Stimulated activated naive CD8-positive, alpha-beta T cell treated with anti-CD3 and anti-CD28 coated beads, Interleukin-15, amount 100 ng/mL, for 72 hours (primary cell): ENCODE results near the gene APEH.

Experiments used
- ATAC-seq: fragments of 150-1000 bp; cut with Tn5 transposase; 2 replicates; pipeline ENCODE4 v1.10.0; 2021; ENCODE audit warnings: mild to moderate bottlenecking, moderate library complexity
- DNase-seq, 2 donors: peaks; one replicate each; pipeline ENCODE4 v3.0.0; 2021 to 2022
- H3K27ac Mint-ChIP-seq, 2 donors: one replicate each; pipeline ENCODE4 v1.8.0; 2022; ENCODE audit warnings: mild to moderate bottlenecking in 2 of 2, mixed read lengths in 2 of 2, moderate library complexity in 2 of 2
- H3K27me3 Mint-ChIP-seq: one replicate; pipeline ENCODE4 v1.8.0; 2022; ENCODE audit warnings: mixed read lengths
- H3K4me1 Mint-ChIP-seq: one replicate; pipeline ENCODE4 v1.8.0; 2022; ENCODE audit warnings: mild to moderate bottlenecking, mixed read lengths
- H3K4me3 Mint-ChIP-seq, 2 donors: one replicate each; pipeline ENCODE4 v1.8.0; 2022; ENCODE audit warnings: mild to moderate bottlenecking in 2 of 2, mixed read lengths in 2 of 2, moderate library complexity in 1 of 2
- H3K9me3 Mint-ChIP-seq, 2 donors: one replicate each; pipeline ENCODE4 v1.8.0; 2022; ENCODE audit warnings: mixed read lengths in 2 of 2

APEH gene

GRCh38 chr3:49642708-49643145 lies 31.4 kb upstream of the APEH start:
- Mint-ChIP-seq H3K4me3 (no peak overlapping the region), H3K27ac (no peak overlapping the region), H3K4me1 (no peaks in the 10 kb centered on the region), H3K27me3 (no peaks in the 10 kb centered on the region), H3K9me3 (no peaks in the 10 kb centered on the region)
- ATAC-seq: no peak
- DNase-seq: no peak

GRCh38 chr3:49644684-49645083 lies 29.5 kb upstream of the APEH start:
- no peak for DNase-seq
- no peaks in the 10 kb centered on the region for H3K27me3 Mint-ChIP-seq
- H3K4me1 Mint-ChIP-seq: no peaks in the 10 kb centered on the region
- H3K9me3 Mint-ChIP-seq: no peaks in the 10 kb centered on the region
- no peak overlapping the region for H3K4me3 Mint-ChIP-seq
- H3K27ac Mint-ChIP-seq: no peak overlapping the region
- no peak for ATAC-seq

- H3K4me1 Mint-ChIP-seq: peaks cover 5% of the 10 kb centered on the region
- DNase-seq (no peak), ATAC-seq (no peak)
- H3K27ac Mint-ChIP-seq: no peak overlapping the region
- H3K4me3 Mint-ChIP-seq: no peak overlapping the region
- H3K27me3 Mint-ChIP-seq: no peaks in the 10 kb centered on the region
- H3K9me3 Mint-ChIP-seq: no peaks in the 10 kb centered on the region
These were observed 27.9 kb upstream of the APEH start for GRCh38 chr3:49646236-49646635.

GRCh38 chr3:49647741-49648140 lies 26.4 kb upstream of the APEH start:
- DNase-seq: no peak
- Mint-ChIP-seq H3K9me3 (no peaks in the 10 kb centered on the region), H3K27me3 (no peaks in the 10 kb centered on the region), H3K4me3 (no peak overlapping the region), H3K27ac (no peak overlapping the region), H3K4me1 (peaks cover 5% of the 10 kb centered on the region)
- ATAC-seq: no peak

- Mint-ChIP-seq H3K9me3 (no peaks in the 10 kb centered on the region), H3K4me3 (no peak overlapping the region), H3K27ac (no peak overlapping the region), H3K27me3 (no peaks in the 10 kb centered on the region), H3K4me1 (peaks cover 5% of the 10 kb centered on the region)
- DNase-seq (no peak), ATAC-seq (no peak)
These were observed 25.7 kb upstream of the APEH start for GRCh38 chr3:49648354-49649019.

GRCh38 chr3:49649576-49649975 lies 24.6 kb upstream of the APEH start:
- Mint-ChIP-seq H3K27me3 (no peaks in the 10 kb centered on the region), H3K4me3 (no peak overlapping the region), H3K27ac (peak overlapping the region in 1 of 2 donors; percentile 66), H3K9me3 (no peaks in the 10 kb centered on the region), H3K4me1 (peaks cover 7% of the 10 kb centered on the region)
- ATAC-seq (no peak), DNase-seq (no peak)

GRCh38 chr3:49650177-49650576 lies 24.0 kb upstream of the APEH start:
- H3K9me3 Mint-ChIP-seq: no peaks in the 10 kb centered on the region
- peaks cover 13% of the 10 kb centered on the region for H3K4me1 Mint-ChIP-seq
- ATAC-seq: no peak
- no peak overlapping the region for H3K4me3 Mint-ChIP-seq
- DNase-seq: no peak
- H3K27me3 Mint-ChIP-seq: no peaks in the 10 kb centered on the region
- H3K27ac Mint-ChIP-seq: peak overlapping the region in 1 of 2 donors; percentile 59

GRCh38 chr3:49650637-49651036 lies 23.5 kb upstream of the APEH start:
- no peak for DNase-seq
- H3K4me1 Mint-ChIP-seq: peaks cover 13% of the 10 kb centered on the region
- no peak for ATAC-seq
- peak overlapping the region in 1 of 2 donors; percentile 59 for H3K27ac Mint-ChIP-seq
- H3K27me3 Mint-ChIP-seq: no peaks in the 10 kb centered on the region
- no peaks in the 10 kb centered on the region for H3K9me3 Mint-ChIP-seq
- no peak overlapping the region for H3K4me3 Mint-ChIP-seq

GRCh38 chr3:49652218-49652902 lies 21.8 kb upstream of the APEH start:
- Mint-ChIP-seq H3K27me3 (peaks cover 8% of the 10 kb centered on the region), H3K4me3 (no peak overlapping the region), H3K9me3 (no peaks in the 10 kb centered on the region), H3K27ac (no peak overlapping the region), H3K4me1 (peaks cover 13% of the 10 kb centered on the region)
- no peak for ATAC-seq
- no peak for DNase-seq

GRCh38 chr3:49652903-49653415 lies 21.2 kb upstream of the APEH start:
- Mint-ChIP-seq H3K4me3 (no peak overlapping the region), H3K27ac (no peak overlapping the region)

GRCh38 chr3:49653621-49654020 lies 20.5 kb upstream of the APEH start:
- no peak for ATAC-seq
- Mint-ChIP-seq H3K4me1 (peaks cover 13% of the 10 kb centered on the region), H3K27ac (peak overlapping the region in 1 of 2 donors; percentile 36), H3K9me3 (no peaks in the 10 kb centered on the region), H3K27me3 (peaks cover 8% of the 10 kb centered on the region), H3K4me3 (no peak overlapping the region)
- DNase-seq: no peak

More at GRCh38 chr3:49652903-49653415, 21.2 kb upstream of the APEH start:
- DNase-seq (no peak), ATAC-seq (no peak)
- Mint-ChIP-seq H3K4me1 (peaks cover 13% of the 10 kb centered on the region), H3K27me3 (peaks cover 8% of the 10 kb centered on the region), H3K9me3 (no peaks in the 10 kb centered on the region)

- DNase-seq (no peak), ATAC-seq (no peak)
- Mint-ChIP-seq H3K9me3 (no peaks in the 10 kb centered on the region), H3K4me1 (peaks cover 13% of the 10 kb centered on the region), H3K27ac (no peak overlapping the region), H3K27me3 (peaks cover 8% of the 10 kb centered on the region), H3K4me3 (no peak overlapping the region)
These were observed 19.9 kb upstream of the APEH start for GRCh38 chr3:49654176-49654825.

- Mint-ChIP-seq H3K4me3 (no peak overlapping the region), H3K27me3 (peaks cover 8% of the 10 kb centered on the region), H3K27ac (no peak overlapping the region), H3K9me3 (no peaks in the 10 kb centered on the region), H3K4me1 (peaks cover 13% of the 10 kb centered on the region)
- ATAC-seq (no peak), DNase-seq (no peak)
These were observed 19.1 kb upstream of the APEH start for GRCh38 chr3:49654955-49655556.

GRCh38 chr3:49655731-49656285 lies 18.3 kb upstream of the APEH start:
- Mint-ChIP-seq H3K27me3 (peaks cover 8% of the 10 kb centered on the region), H3K4me1 (peaks cover 8% of the 10 kb centered on the region), H3K9me3 (no peaks in the 10 kb centered on the region), H3K4me3 (no peak overlapping the region), H3K27ac (no peak overlapping the region)
- DNase-seq (no peak), ATAC-seq (no peak)

GRCh38 chr3:49656541-49657112 lies 17.5 kb upstream of the APEH start:
- Mint-ChIP-seq H3K9me3 (no peaks in the 10 kb centered on the region), H3K27ac (peak overlapping the region in 1 of 2 donors; percentile 63), H3K4me3 (no peak overlapping the region), H3K27me3 (peaks cover 8% of the 10 kb centered on the region), H3K4me1 (peaks cover 8% of the 10 kb centered on the region)
- ATAC-seq: no peak
- DNase-seq: no peak
